ENCODE results near the gene DHRS7C. TPM values are rescaled to one million over a fixed set of nuclear protein-coding genes. Genes with fewer than 3 reads are reported as not detected.
"Not testable (repeated sequence)": the region's sequence is repeated elsewhere in the genome, so short reads cannot be mapped to it uniquely, and the experiment has no call there.

DHRS7C gene
- total RNA-seq, 1 donor: not detected

GRCh38 chr17:9801505-9801904 lies 10.1 kb upstream of the DHRS7C start:
- H3K4me3 ChIP-seq (ENCODE audit: low read depth, low read length): no peak overlapping the region
- DNase-seq (ENCODE audit: low read depth): no peak
- TF ChIP-seq, protein P1, sequence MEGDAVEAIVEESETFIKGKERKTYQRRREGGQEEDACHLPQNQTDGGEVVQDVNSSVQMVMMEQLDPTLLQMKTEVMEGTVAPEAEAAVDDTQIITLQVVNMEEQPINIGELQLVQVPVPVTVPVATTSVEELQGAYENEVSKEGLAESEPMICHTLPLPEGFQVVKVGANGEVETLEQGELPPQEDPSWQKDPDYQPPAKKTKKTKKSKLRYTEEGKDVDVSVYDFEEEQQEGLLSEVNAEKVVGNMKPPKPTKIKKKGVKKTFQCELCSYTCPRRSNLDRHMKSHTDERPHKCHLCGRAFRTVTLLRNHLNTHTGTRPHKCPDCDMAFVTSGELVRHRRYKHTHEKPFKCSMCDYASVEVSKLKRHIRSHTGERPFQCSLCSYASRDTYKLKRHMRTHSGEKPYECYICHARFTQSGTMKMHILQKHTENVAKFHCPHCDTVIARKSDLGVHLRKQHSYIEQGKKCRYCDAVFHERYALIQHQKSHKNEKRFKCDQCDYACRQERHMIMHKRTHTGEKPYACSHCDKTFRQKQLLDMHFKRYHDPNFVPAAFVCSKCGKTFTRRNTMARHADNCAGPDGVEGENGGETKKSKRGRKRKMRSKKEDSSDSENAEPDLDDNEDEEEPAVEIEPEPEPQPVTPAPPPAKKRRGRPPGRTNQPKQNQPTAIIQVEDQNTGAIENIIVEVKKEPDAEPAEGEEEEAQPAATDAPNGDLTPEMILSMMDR (IDR thresholded peaks at IDR 0.05; ENCODE audit: insufficient read depth, low read length): no peak

DNA sequence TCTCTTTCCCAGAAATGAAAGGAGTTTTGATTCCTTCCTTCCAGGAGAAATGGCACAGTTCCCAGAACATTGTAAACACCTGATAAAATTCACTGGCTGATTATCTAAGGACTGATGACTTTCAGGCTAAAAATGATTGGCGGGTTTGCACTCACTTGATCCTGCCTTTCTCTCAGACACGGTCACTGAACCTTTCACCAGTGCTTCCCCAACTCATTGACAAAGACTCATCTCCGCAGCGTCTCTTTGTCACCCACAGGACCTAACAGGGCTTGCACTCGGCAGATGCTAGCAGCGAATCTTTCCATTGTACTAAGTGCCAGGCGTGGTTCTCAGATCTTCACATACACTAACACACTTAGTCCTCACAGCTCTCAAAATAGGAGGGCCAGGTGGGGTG lies 7.3 kb upstream of the DHRS7C start:
- no peak overlapping the region for H3K4me3 ChIP-seq (ENCODE audit: low read depth, low read length)
- DNase-seq (ENCODE audit: low read depth): no peak
- TF ChIP-seq, protein P1 (IDR thresholded peaks at IDR 0.05; ENCODE audit: insufficient read depth, low read length): no peak

DNA sequence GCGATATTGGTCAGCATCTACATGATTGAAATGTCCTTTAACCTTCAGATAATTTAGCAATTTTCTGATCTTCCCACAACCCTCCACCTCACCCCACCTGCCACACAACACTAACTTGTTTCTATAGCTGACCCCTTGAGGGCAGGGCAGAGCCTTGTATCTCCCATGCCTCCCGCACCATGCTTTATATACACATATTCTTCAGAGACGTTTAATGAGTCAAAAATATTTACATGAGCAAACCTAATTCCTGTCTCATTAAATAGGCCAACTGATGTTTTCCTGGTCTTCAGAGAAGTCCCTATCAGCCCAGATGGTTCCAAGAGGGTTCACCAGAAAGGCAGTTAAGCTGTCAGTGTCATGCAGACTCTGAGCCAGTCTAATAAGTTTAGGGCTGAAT lies 6.6 kb upstream of the DHRS7C start:
- no peak overlapping the region for H3K4me3 ChIP-seq (ENCODE audit: low read depth, low read length)
- DNase-seq (ENCODE audit: low read depth): no peak
- TF ChIP-seq, protein P1 (IDR thresholded peaks at IDR 0.05; ENCODE audit: insufficient read depth, low read length): no peak

GRCh38 chr17:9792181-9792840 lies 919 bp upstream of the DHRS7C start:
- H3K4me3 ChIP-seq (ENCODE audit: low read depth, low read length): no peak overlapping the region
- TF ChIP-seq, protein P1 (IDR thresholded peaks at IDR 0.05; ENCODE audit: insufficient read depth, low read length): no peak
- DNase-seq (ENCODE audit: low read depth): no peak

DNA sequence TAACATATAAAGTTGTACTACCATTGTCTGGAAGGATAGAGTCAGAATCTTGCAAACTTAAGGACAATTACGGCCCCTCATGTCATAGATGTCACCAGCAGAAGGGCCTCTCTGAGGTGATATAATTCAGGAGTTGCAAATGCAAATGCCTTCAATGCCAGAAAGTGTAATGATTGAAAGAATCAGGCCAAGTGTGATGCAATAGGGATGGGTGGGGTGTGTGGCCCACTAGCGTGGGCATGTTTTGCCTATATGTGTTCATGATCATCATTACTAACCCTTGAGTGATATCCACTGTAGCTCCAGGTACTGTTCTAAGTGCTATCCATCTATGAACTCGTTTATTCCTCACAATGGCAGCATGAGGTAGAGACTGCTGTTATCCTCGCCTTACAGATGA lies 1.1 kb downstream of the DHRS7C start:
- no peak for DNase-seq (ENCODE audit: low read depth)
- H3K4me3 ChIP-seq (ENCODE audit: low read depth, low read length): no peak overlapping the region
- TF ChIP-seq, protein P1 (IDR thresholded peaks at IDR 0.05; ENCODE audit: insufficient read depth, low read length): no peak

DNA sequence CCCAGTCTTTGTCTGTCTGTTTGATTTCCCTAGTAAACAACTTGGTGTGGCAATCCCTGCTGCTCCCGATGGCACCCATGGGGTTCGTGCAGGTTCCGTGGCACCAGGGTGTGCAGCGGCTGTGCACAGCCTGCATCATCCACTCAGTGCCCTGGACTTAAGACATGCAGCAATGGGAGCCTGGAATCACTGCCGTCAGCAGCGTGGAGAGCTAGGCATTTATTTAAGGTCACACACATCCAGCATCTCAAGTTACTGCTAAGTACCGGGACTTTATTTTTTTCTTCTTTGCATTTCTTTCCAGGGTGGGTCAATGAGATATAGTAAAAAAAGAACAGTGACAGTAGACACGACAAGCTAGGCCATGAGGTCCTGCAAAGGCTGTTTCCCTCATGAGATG lies 2.8 kb downstream of the DHRS7C start:
- no peak for DNase-seq (ENCODE audit: low read depth)
- TF ChIP-seq, protein P1 (IDR thresholded peaks at IDR 0.05; ENCODE audit: insufficient read depth, low read length): no peak

DNA sequence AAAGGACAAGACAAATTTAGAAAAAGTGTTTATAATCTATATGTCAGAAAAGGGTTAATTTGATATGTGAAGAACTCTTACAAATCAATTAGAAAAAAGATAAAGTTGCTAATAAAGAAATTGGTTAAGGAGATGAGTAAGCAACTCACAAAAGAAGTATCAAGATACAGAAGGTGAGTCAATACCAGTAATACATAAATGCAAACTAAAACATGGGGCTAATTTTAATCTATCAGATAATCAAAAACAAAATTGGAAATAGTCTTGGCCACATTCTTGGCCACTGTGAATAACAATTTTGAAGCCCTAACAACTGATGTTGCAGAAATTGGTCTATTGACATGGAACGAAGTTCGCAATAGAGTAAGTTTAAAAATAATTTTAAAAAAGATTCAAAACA lies 6.8 kb downstream of the DHRS7C start:
- no peak overlapping the region for H3K4me3 ChIP-seq (ENCODE audit: low read depth, low read length)
- TF ChIP-seq, protein P1 (IDR thresholded peaks at IDR 0.05; ENCODE audit: insufficient read depth, low read length): no peak
- no peak for DNase-seq (ENCODE audit: low read depth)

More for the DNA sequence above, 2.8 kb downstream of the DHRS7C start:
- H3K4me3 ChIP-seq (ENCODE audit: low read depth, low read length): no peak overlapping the region

DNA sequence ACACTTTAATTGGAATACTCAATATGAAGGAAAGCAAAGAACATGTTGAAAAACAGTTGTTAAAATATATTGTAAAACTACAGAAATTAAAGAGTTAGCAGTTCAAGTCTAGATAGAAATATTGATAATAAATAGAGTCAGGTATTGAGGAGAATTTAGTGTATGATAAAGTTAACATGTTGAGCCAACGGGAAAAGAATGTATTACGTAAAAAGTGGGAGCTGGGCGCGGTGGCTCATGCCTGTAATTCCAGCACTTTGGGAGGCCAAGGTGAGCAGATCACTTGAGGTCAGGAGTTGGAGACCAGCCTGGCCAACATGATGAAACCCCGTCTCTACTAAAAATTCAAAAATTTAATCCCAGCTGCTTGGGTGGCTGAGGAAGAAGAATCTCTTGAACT lies 7.9 kb downstream of the DHRS7C start:
- not testable (repeated sequence) for H3K4me3 ChIP-seq (ENCODE audit: low read depth, low read length); DNase-seq (ENCODE audit: low read depth)
